ENCODE results near the gene SH3GLB1. TPM values are rescaled to one million over a fixed set of nuclear protein-coding genes. Genes with fewer than 3 reads are reported as not detected.

The SH3GLB1 gene
- total RNA-seq, 1 experiment from 2014 or later: 36.4 TPM

DNA sequence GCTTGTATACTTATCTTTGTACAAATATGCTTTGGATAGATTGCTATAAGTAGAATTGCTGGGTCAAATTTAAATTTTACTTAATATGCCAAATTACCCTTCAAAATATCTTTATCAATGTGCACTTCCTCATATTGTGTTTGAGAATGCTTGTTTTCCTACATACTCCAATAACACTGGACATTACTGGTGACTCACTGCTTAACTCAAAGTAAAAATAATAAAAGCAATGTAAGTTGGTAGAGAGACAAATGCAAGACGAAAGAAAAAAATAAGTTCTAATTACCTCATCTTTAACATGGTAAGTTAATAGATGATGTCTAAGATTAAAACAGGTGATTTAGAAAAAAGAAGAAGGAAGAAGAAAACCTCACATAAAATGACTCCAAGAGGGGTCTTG lies 7.9 kb upstream of the SH3GLB1 start:
- ChIA-PET CTCF (no interaction called here), POLR2A (no interaction called here)
- Mint-ChIP-seq H3K36me3 (no peaks in the 10 kb centered on the region), H3K27me3 (ENCODE audit: low read depth) (no peaks in the 10 kb centered on the region; the same call in 1 of the 2 replicates), H3K4me1 (peaks cover 13% of the 10 kb centered on the region), H3K27ac (no peak overlapping the region), H3K9me3 (no peaks in the 10 kb centered on the region), H3K4me3 (no peak overlapping the region)
- no peak for TF ChIP-seq RELA (CRISPR knock-in tag; IDR thresholded peaks at IDR 0.05; ENCODE audit: borderline replicate concordance)
- TF ChIP-seq JAZF1 (CRISPR knock-in tag; IDR thresholded peaks at IDR 0.05): no peak
- TF ChIP-seq, protein P1, sequence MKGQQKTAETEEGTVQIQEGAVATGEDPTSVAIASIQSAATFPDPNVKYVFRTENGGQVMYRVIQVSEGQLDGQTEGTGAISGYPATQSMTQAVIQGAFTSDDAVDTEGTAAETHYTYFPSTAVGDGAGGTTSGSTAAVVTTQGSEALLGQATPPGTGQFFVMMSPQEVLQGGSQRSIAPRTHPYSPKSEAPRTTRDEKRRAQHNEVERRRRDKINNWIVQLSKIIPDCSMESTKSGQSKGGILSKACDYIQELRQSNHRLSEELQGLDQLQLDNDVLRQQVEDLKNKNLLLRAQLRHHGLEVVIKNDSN (CRISPR knock-in tag; IDR thresholded peaks at IDR 0.05): no peak
- TF ChIP-seq IRF2 (CRISPR knock-in tag; IDR thresholded peaks at IDR 0.05; ENCODE audit: borderline replicate concordance, low read depth): no peak
- no peak for TF ChIP-seq ATF1 (CRISPR knock-in tag; IDR thresholded peaks at IDR 0.05)
- TF ChIP-seq MXD4 (CRISPR knock-in tag; IDR thresholded peaks at IDR 0.05; ENCODE audit: borderline replicate concordance): no peak
- TF ChIP-seq, protein P2, sequence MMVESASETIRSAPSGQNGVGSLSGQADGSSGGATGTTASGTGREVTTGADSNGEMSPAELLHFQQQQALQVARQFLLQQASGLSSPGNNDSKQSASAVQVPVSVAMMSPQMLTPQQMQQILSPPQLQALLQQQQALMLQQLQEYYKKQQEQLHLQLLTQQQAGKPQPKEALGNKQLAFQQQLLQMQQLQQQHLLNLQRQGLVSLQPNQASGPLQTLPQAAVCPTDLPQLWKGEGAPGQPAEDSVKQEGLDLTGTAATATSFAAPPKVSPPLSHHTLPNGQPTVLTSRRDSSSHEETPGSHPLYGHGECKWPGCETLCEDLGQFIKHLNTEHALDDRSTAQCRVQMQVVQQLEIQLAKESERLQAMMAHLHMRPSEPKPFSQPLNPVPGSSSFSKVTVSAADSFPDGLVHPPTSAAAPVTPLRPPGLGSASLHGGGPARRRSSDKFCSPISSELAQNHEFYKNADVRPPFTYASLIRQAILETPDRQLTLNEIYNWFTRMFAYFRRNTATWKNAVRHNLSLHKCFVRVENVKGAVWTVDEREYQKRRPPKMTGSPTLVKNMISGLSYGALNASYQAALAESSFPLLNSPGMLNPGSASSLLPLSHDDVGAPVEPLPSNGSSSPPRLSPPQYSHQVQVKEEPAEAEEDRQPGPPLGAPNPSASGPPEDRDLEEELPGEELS (CRISPR knock-in tag; IDR thresholded peaks at IDR 0.05): no peak
- TF ChIP-seq, protein P3, sequence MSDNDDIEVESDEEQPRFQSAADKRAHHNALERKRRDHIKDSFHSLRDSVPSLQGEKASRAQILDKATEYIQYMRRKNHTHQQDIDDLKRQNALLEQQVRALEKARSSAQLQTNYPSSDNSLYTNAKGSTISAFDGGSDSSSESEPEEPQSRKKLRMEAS (CRISPR knock-in tag; IDR thresholded peaks at IDR 0.05): no peak
- no peak for TF ChIP-seq NR1H2 (CRISPR knock-in tag; IDR thresholded peaks at IDR 0.05)
- TF ChIP-seq EMX1 (CRISPR knock-in tag; IDR thresholded peaks at IDR 0.05): no peak
- no peak for TF ChIP-seq ZNF138 (CRISPR knock-in tag; conservative IDR thresholded peaks at IDR 0.05)
- TF ChIP-seq, protein P4, sequence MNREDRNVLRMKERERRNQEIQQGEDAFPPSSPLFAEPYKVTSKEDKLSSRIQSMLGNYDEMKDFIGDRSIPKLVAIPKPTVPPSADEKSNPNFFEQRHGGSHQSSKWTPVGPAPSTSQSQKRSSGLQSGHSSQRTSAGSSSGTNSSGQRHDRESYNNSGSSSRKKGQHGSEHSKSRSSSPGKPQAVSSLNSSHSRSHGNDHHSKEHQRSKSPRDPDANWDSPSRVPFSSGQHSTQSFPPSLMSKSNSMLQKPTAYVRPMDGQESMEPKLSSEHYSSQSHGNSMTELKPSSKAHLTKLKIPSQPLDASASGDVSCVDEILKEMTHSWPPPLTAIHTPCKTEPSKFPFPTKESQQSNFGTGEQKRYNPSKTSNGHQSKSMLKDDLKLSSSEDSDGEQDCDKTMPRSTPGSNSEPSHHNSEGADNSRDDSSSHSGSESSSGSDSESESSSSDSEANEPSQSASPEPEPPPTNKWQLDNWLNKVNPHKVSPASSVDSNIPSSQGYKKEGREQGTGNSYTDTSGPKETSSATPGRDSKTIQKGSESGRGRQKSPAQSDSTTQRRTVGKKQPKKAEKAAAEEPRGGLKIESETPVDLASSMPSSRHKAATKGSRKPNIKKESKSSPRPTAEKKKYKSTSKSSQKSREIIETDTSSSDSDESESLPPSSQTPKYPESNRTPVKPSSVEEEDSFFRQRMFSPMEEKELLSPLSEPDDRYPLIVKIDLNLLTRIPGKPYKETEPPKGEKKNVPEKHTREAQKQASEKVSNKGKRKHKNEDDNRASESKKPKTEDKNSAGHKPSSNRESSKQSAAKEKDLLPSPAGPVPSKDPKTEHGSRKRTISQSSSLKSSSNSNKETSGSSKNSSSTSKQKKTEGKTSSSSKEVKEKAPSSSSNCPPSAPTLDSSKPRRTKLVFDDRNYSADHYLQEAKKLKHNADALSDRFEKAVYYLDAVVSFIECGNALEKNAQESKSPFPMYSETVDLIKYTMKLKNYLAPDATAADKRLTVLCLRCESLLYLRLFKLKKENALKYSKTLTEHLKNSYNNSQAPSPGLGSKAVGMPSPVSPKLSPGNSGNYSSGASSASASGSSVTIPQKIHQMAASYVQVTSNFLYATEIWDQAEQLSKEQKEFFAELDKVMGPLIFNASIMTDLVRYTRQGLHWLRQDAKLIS (CRISPR knock-in tag; IDR thresholded peaks at IDR 0.05; ENCODE audit: borderline replicate concordance): no peak
- no peak for TF ChIP-seq ZNF671 (CRISPR knock-in tag; IDR thresholded peaks at IDR 0.05)
- no peak for TF ChIP-seq ZNF416 (CRISPR knock-in tag; IDR thresholded peaks at IDR 0.05)
- TF ChIP-seq MYBL2 (CRISPR knock-in tag; IDR thresholded peaks at IDR 0.05): no peak
- TF ChIP-seq SMAD3 (CRISPR knock-in tag; IDR thresholded peaks at IDR 0.05; ENCODE audit: borderline replicate concordance): no peak
- no peak for TF ChIP-seq NR2C2 (CRISPR knock-in tag; IDR thresholded peaks at IDR 0.05)
- no peak for ATAC-seq
- DNase-seq (ENCODE audit: low spot score): no peak

DNA sequence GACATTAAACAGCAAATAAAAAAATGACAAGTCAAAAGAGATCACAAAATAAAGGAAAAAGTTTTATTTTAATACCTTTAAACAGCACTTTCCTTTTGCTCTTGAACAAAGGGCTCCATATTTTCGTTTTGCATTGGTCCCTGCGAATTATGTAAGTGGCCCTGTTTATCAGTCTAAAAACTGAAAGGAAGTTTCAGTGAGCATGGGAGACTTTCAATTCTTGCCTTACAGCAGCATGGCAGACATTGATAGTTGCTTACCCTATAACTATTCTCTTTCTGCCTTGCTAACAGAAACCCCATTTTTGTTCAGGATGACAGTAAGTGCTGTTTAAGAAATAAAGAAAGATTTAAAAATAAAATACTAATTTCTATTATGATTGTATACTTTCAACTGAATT lies 5.2 kb upstream of the SH3GLB1 start:
- peaks cover 8% of the 10 kb centered on the region; the same call in 1 of the 2 replicates for H3K27me3 Mint-ChIP-seq (ENCODE audit: low read depth)
- H3K4me1 Mint-ChIP-seq: peaks cover 12% of the 10 kb centered on the region
- no peaks in the 10 kb centered on the region for H3K36me3 Mint-ChIP-seq
- CTCF ChIA-PET: no interaction called here
- POLR2A ChIA-PET: no interaction called here
- no peak for ATAC-seq
- H3K4me3 Mint-ChIP-seq: no peak overlapping the region
- H3K27ac Mint-ChIP-seq: no peak overlapping the region
- no peaks in the 10 kb centered on the region for H3K9me3 Mint-ChIP-seq
- no peak for DNase-seq (ENCODE audit: low spot score)
- TF ChIP-seq, protein P5, sequence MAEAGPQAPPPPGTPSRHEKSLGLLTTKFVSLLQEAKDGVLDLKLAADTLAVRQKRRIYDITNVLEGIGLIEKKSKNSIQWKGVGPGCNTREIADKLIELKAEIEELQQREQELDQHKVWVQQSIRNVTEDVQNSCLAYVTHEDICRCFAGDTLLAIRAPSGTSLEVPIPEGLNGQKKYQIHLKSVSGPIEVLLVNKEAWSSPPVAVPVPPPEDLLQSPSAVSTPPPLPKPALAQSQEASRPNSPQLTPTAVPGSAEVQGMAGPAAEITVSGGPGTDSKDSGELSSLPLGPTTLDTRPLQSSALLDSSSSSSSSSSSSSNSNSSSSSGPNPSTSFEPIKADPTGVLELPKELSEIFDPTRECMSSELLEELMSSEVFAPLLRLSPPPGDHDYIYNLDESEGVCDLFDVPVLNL (CRISPR knock-in tag; IDR thresholded peaks at IDR 0.05; ENCODE audit: borderline replicate concordance, low read depth): no peak
- TF ChIP-seq, protein P6, sequence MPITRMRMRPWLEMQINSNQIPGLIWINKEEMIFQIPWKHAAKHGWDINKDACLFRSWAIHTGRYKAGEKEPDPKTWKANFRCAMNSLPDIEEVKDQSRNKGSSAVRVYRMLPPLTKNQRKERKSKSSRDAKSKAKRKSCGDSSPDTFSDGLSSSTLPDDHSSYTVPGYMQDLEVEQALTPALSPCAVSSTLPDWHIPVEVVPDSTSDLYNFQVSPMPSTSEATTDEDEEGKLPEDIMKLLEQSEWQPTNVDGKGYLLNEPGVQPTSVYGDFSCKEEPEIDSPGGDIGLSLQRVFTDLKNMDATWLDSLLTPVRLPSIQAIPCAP (CRISPR knock-in tag; IDR thresholded peaks at IDR 0.05): no peak
- TF ChIP-seq ELF4 (CRISPR knock-in tag; IDR thresholded peaks at IDR 0.05; ENCODE audit: low read depth): no peak
- TF ChIP-seq, protein P7, sequence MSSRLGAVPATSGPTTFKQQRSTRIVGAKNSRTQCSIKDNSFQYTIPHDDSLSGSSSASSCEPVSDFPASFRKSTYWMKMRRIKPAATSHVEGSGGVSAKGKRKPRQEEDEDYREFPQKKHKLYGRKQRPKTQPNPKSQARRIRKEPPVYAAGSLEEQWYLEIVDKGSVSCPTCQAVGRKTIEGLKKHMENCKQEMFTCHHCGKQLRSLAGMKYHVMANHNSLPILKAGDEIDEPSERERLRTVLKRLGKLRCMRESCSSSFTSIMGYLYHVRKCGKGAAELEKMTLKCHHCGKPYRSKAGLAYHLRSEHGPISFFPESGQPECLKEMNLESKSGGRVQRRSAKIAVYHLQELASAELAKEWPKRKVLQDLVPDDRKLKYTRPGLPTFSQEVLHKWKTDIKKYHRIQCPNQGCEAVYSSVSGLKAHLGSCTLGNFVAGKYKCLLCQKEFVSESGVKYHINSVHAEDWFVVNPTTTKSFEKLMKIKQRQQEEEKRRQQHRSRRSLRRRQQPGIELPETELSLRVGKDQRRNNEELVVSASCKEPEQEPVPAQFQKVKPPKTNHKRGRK (CRISPR knock-in tag; IDR thresholded peaks at IDR 0.05; ENCODE audit: borderline replicate concordance): no peak
- TF ChIP-seq, protein P8, sequence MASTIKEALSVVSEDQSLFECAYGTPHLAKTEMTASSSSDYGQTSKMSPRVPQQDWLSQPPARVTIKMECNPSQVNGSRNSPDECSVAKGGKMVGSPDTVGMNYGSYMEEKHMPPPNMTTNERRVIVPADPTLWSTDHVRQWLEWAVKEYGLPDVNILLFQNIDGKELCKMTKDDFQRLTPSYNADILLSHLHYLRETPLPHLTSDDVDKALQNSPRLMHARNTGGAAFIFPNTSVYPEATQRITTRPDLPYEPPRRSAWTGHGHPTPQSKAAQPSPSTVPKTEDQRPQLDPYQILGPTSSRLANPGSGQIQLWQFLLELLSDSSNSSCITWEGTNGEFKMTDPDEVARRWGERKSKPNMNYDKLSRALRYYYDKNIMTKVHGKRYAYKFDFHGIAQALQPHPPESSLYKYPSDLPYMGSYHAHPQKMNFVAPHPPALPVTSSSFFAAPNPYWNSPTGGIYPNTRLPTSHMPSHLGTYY (CRISPR knock-in tag; IDR thresholded peaks at IDR 0.05): no peak
- TF ChIP-seq ESRRA (CRISPR knock-in tag; IDR thresholded peaks at IDR 0.05; ENCODE audit: borderline replicate concordance): no peak
- no peak for TF ChIP-seq ZNF317 (CRISPR knock-in tag; IDR thresholded peaks at IDR 0.05; ENCODE audit: borderline replicate concordance, low read depth)
- TF ChIP-seq, protein P9, sequence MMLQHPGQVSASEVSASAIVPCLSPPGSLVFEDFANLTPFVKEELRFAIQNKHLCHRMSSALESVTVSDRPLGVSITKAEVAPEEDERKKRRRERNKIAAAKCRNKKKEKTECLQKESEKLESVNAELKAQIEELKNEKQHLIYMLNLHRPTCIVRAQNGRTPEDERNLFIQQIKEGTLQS (CRISPR knock-in tag; conservative IDR thresholded peaks at IDR 0.05): no peak
